Fibroblast of the aortic adventitia (primary cell): ENCODE results near the gene ZNF169. TPM values are rescaled to one million over a fixed set of nuclear protein-coding genes. Genes with fewer than 3 reads are reported as not detected.
"Not testable (repeated sequence)": the region's sequence is repeated elsewhere in the genome, so short reads cannot be mapped to it uniquely, and the experiment has no call there.

Experiments
- DNase-seq: peaks from one replicate; pipeline ENCODE4 v3.0.0-alpha.2; 2010; ENCODE audit warnings: low read depth
- H3K4me3 ChIP-seq: 2 replicates; pipeline ENCODE4 v1.5.1; 2011; ENCODE audit warnings: low read depth, mild to moderate bottlenecking, control low read depth, low read length, moderate library complexity
- total RNA-seq: library from RNA; depleted of rRNA; stranded (reverse); fragments of >200 nt; gene quantifications from 2 replicates; pipeline ENCODE4 v1.2.3, GENCODE V29; 2012; ENCODE audit warnings: low replicate concordance

The ZNF169 gene
- total RNA-seq, 1 donor, result 4.0 TPM

DNA sequence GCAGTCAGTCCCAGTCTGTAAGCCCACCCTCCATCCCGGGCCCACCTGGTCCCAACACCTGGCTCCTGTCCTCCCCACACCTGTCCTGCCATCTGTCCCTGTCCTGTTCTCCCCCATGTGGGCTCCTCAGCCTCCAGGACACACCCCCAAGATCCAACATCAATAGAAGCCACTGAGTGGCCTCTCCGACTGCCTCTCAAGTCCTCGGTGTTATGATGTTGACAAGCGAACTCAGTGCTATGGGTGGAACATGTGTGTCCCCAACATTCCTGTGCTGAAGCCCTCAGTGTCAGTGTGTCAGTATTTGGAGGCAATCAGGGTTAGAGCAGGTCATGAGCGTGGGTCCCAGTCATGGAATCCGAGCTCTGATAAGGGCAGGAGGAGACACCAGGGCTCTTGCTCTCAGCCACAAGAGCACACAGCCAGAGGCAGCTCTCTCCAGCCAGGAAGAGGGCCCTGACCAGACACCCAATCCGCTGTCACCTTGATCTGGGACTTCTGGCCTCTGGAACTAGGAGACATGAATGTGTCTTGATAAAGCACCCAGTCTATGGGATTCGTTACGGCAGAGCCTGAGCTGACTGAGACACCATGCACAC is 63.3 kb downstream of the ZNF169 start:
- not testable (repeated sequence) for DNase-seq, H3K4me3 ChIP-seq

DNA sequence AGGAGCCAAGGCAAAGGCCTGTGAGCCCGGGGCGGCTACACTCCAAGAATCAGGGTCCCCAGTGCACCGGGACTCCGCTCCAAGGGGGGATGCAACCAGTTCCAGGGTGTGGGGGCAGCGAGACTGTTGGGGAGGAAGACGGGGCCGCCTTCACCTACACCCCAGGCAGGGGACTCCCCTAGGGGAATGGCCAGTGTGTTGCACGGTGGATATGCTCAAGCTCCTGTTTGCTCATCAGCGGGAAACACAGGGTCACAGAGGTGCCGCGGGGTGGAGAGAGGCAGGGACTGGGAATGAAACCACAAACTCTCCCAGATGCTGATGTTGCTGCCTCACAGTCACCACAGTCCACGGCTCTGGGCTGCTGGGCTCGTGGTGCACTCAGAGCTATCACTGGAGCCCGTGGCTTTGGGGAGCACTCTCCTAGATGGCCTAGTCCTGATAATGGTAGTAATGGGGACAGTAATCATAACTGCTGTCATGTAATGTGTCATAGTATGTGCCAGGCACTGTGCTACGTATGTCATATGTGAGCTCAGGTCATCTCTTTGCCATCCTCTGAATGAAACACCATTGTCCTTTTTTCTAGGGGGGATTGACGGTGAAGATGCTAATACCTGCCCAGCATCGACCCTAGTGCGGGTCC is 64.2 kb downstream of the ZNF169 start:
- H3K4me3 ChIP-seq, DNase-seq: not testable (repeated sequence)

- not testable (repeated sequence) for DNase-seq, H3K4me3 ChIP-seq
These were observed 66.5 kb downstream of the ZNF169 start for GRCh38 chr9:94325583-94325982.

- not testable (repeated sequence) for DNase-seq
These were observed 69.4 kb downstream of the ZNF169 start, which contains the start of gene NUTM2F for GRCh38 chr9:94328544-94328943. NUTM2F (minus strand) TSS chr9:94328644; CDS start chr9:94328623, 21 bp downstream.

GRCh38 chr9:94336445-94336844 is 77.3 kb downstream of the ZNF169 start:
- not testable (repeated sequence) for DNase-seq

More at GRCh38 chr9:94328544-94328943, 69.4 kb downstream of the ZNF169 start, which contains the start of gene NUTM2F:
- not testable (repeated sequence) for H3K4me3 ChIP-seq

DNA sequence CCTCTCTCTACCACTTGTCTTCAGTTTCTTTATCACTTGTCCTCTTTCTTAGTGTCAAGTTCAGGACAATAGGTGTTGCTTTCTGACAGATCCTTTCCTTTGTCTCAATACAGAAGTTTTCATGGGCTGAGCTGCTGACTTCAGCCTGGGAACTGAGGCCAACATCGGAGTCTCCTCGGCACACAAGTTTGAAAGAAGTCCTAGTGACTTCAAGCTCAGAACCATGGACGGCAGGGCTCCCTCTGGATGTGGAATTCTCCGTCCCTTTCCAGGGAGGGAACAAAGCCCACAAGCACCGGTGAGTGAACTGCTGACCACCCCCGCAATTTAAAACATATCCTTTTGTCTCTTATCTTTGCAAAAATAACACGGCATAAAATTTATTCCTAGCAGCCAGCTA is 79.6 kb downstream of the ZNF169 start:
- DNase-seq, result not testable (repeated sequence)

More at GRCh38 chr9:94336445-94336844, 77.3 kb downstream of the ZNF169 start:
- H3K4me3 ChIP-seq, result not testable (repeated sequence)

DNA sequence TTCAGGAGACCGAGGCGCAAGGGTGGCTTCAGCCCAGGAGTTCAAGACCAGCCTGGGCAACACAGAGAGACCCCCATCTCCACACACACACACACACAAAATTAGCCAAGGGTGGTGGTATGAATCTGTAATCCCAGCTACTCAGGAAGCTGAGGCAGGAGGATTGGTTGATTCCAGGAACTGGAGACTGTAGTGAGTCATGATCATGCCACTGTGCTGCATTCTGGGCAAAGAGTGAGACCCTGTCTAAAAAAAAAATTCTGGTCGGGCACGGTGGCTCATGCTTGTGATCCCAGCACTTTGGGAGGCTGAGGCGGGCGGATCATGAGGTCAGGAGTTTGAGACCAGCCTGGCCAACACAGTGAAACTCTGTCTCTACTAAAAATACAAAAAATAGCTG is 80.6 kb downstream of the ZNF169 start:
- DNase-seq, H3K4me3 ChIP-seq: not testable (repeated sequence)

More for the DNA sequence above, 79.6 kb downstream of the ZNF169 start:
- H3K4me3 ChIP-seq, result not testable (repeated sequence)

DNA sequence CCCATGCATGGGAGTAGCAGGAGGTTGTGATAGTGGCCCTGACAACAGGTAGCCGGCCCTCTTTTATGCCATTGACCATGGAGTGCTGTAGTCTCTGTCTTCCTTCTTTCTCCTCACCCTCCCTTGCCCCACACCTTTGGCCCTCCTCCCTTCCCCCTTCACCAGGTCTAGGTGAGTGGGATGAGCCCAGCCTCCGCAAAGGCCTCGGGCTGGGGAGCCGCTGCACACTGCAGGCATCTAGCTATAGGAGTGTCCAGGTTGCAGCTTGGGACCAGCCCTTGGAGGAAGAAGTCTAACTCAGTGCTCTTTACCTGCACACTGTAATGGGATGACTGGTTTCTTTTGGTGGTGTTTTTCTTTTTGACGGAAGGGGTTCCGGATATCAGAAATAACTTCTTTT is 81.7 kb downstream of the ZNF169 start:
- not testable (repeated sequence) for DNase-seq, H3K4me3 ChIP-seq

GRCh38 chr9:94341703-94342102 is 82.6 kb downstream of the ZNF169 start:
- DNase-seq, H3K4me3 ChIP-seq: not testable (repeated sequence)

DNA sequence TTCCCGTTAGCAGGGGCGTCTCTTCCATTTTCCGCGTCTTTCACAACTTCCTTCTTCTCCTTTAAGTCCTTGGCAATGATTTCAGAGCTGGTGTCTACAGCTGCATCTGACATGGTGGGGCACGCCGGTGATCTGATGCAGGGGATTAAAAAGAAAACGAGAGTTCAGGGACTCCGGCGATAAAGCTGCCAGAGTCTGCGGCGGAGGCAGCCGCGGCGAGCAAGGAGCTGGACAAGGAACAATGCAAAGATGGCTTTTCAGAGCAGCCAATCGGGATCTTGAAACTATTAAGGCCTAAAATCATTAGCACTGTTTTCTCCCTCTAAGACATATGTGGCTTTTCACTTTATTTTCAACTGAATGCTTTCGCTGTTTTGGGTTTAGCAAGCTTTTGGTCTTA is 88.4 kb downstream of the ZNF169 start:
- H3K4me3 ChIP-seq, result not testable (repeated sequence)

DNA sequence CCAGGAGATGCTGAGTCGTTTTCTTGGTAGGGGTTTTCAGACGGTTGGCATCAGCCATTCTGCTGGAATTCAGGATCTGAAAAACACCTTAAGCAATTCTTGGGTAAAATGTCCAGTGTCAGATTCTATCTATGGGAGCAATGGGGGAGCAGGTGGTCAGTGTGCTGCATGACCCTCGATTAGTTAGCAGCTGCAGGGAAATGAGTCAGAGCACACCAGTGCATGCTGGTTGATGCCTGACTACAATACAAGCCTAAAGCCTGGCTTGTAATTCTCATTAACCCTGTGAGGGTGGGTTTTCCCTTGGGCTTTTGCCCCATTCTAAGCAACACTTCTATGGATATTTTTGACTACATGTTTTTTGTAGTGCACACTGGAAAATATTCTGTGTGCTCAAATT is 89.7 kb downstream of the ZNF169 start:
- not testable (repeated sequence) for DNase-seq, H3K4me3 ChIP-seq

More for the DNA sequence above, 88.4 kb downstream of the ZNF169 start:
- DNase-seq, result not testable (repeated sequence)

Other genes starting within 250 kb of the ZNF169 start
- 6.6 and 10.8 TPM in 2 replicates for gene PTPDC1, start 174.8 kb upstream of the ZNF169 start, total RNA-seq
- not detected in 2 replicates for gene NUTM2F, start 69.3 kb downstream of the ZNF169 start, total RNA-seq